GM21447 (cell line): Measurements from ENCODE around the gene ZGPAT.

ENCODE experiments used
- ATAC-seq: cut with Tn5 transposase; IDR thresholded peaks from one replicate; pipeline ENCODE4 v1.9.1; 2021; ENCODE audit not compliant: unreplicated experiment

ZGPAT gene

DNA sequence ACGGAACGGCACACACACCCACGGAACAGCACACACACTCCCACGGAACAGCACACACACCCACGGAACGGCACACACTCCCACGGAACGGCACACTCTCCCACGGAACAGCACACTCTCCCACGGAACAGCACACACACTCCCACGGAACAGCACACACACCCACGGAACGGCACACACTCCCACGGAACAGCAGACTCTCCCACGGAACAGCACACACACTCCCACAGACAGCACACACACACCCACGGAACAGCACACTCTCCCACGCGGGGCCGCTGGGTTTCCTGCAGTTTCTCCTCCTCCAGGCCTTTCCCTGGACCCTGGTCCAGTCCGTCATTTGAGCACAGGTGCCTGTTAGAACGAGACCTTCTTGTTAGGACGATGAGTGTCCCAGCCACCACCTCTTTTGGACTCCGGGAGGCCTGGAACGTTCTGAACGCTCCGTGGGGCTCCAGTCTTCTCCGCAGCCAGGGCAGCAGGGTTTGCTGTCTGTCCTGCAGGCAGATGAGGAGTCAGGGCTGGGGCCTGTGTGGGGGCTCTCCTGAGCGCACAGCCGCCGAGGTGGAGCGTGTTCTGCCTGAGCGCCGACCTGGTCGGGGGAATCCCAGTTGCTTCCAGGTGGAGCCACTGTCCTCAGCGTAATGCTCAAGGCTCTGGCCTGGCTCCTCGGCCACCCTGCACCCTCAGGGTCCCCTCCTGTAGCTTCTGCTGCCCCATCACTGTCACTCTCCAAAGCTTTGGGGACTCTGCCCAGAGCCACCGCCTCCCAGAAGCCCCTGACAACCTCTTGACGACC lies 29.0 kb upstream of the ZGPAT start:
- no peak for ATAC-seq

DNA sequence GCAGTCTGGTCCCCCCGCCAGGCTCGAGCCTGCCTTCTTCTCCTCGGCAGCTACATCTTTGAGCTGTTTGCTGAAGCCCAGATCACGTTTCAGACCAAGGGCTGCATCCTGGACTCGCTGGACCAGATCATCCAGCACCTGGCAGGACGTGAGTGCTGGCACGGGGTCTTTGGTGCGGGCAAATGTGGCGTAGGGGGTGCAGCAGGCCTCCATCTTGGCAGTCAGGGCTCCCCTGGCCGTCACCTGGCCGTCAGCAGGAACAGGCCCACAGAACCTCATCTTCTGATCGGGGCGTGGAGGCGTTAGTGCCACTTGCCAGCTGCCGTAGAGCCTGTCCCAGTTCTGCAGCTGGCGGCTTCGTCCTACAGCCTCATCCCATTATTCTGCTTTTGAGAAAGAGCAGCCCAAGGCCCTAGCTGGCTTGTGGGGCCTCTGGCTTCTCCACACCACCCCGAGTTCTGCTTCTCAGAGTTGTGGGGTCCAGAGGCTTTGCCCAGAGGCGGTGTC lies 28.0 kb upstream of the ZGPAT start:
- ATAC-seq, result no peak

DNA sequence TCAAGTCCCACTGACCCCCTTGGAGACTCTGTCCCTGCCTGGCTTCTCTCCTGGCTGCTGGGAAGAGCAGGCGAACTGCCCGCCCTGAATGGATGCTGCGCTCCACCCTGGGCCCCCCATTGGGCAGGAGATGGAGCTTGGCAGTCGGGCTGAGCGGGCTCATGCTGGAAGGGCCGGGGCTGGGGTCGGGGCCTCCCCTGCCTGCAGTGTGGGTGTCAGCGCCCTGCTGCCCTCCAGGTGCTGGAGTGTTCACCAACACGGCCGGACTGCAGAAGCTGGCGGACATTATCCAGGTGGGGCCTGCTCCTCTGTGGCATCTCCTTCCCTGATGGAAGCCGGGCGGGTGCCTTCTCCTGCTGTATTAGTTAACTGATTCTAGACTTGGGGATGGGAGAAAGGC lies 27.4 kb upstream of the ZGPAT start:
- ATAC-seq, result no peak

DNA sequence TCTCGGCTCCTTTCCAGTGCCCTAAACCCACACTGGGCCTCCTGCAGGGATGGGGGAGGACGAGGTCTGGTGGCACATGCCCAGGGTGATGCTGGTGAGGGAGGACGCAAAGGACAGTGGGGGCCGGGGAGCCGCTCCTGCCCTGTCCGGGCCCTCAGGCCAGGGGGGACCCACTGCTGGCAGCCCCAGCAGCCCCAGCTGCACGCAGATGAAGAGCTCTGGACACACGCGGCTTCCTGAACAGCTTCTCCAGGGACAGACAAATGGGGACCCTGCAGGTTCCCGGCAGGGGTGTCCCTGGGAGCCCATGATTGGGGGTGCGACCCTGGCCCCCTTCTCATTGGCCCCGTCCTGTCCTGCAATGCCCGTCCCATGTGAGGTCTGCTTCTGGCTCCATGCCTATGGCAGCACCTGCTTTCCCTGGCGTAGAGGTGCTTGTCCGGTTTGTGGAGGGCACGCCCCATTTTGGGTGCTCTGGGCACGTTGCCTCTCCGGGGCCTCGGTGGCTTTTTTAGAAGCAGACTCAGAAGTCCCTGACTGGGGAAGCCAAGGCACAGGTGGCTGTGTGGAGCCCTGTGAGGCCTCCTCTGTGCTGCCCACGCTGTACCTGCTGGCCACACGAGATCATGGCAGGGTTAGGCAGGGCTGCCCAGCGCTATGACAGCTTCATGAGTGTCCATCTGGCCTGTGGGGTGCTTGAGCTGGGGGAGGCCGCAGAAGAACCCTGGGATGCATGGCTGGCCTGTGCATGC lies 26.8 kb upstream of the ZGPAT start:
- ATAC-seq, result no peak

DNA sequence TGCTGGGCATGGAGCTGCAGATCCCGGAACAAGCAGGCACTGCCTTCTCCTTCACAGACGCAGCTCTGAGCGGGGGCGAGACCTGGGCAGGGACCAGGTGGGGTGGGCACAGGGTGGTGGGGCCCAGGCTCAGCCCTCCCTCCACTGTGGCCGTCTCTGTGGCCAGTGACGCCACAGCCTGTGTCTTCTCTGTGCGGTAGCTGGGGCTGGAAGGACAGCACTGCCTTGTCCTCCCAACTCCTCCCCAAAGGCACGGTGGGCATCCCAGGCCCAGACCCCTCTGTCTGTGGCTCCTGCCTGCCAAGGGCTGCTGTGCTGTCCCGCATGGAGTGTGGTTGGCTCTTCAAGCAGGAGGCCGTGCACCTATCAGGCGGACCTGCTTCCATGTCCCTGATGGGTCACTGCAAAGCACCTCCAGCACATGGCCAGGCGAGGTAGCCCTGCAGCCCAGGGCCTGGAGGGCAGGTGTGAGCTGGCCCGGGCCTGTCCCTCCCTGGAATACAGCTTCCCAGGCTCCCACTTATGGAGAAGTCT lies 26.2 kb upstream of the ZGPAT start:
- ATAC-seq, result no peak

DNA sequence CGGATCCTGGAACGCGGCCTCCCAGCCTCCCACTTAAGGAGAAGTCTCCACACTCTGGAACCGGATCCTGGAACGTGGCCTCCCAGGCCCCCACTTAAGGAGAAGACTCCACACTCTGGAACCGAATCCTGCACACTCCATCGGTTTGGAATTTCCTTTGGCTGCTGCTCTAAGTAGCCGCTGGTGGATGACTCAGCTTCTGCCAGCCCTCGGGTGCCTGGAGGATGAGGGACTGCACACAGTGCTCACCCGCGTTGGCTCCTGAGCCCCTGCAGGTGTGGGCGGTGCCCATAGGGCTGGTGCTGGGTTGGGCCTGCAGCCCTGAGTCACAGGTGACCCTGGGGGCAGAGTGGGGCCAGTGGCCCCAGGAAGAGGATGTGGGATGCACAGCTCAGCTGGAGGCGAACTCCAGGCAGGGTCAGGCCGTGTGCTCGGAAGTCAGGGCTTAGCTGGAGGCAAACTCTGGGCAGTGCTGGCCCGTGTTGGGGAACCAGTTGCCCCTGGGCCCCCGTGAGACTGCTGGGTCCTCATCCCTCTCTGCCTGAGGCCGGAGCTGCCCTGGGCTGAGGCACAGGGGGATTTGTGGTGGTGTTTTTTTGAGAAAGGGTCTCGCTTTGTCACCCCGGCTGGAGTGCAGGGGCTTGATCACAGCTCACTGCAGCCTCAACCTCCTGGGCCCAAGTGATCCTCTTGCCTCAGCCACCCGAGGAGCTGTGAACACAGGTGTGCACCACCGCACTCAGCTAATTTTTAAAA lies 25.3 kb upstream of the ZGPAT start:
- ATAC-seq, result no peak

DNA sequence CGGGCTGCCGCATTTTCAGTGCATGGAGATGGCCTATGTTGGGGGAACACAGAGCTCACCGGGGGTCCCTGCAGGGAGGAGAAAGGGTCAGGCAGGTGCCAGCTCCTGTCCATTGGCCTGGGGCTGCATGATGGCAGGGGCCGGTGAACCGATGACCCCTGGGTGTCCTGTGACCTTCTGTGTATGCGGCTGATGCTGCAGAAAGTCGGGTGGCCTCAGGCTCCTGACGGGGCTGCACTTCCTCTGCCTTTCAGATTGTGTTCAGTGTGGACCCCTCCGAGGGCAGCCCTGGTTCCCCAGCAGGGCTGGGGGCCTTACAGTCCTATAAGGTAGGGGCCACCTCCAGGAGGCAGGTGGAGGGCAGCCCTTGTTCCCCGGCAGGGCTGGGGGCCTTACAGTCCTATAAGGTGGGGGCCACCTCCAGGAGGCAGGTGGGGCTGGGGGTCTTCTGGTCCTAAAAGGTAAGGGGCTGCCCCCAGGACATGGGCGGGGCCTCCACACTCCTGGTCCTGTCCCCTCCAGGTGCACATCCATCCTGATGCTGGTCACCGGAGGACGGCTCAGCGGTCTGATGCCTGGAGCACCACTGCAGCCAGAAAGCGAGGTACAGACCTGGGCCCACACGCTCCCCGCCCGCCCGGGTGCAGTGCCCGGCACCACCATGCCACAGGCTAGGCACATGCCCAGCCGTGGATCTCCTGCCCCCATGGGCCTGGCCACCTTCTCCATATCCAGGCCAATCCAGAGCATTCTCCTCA lies 22.4 kb upstream of the ZGPAT start:
- no peak for ATAC-seq

DNA sequence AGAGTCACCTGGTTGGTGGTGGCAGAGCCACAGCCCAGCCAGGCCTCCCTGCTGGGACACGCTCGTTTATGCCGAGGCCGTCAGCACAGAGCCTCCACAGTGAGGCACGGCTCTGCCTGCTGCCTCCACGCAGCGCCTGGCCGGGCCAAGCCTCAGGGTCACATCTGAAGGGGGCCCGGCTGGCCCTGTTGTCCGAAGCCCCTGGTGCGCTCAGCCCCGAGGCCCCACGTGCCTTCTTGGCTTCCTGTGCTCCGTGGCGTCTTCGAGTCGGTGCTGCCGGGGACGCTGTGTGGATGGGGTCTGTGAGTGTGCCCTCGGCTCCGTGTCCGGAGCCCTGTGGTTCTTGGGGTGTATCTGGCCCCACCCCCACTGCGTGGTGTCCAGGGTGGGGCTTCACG lies 21.7 kb upstream of the ZGPAT start:
- ATAC-seq, result no peak

DNA sequence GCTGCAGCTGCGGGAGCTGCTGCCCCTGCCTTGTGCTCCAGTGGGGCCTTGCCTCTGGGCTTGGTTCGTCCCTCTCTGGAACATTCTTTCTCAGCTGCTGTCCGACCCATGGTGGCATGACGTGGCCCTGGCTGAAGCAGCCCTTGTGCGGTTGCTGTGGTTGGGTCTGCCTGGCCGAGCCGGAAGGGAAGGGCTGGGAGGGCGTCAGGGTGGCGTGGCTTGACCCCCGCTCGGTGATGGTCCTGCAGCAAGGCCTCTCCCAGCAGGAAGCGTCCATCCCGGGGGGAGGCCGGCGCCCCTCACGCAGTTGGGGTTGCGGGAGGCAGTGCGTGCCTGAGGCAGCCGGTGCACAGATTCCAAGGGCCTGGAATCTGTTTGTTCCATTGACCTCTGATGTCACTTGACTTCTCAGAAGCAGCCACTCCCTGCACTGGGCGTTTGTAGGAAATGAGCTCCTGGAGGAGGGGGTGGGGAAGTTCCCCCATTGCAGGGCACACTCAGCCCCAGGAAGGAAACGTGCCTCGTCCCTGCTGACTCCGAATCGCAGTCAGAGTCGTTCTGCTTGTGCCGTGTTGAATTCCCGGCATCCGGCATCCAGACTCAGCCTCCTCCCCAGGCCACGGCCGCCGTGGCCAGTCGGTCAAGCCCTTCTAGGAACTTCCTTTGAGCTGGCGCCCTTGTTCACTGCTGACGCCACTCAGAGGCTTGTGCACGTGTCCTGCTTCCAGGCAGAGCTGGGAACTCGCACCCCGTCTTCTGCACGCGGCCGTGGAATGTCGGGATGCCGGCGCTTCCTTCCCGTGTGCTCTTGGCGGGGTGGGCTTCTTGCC lies 21.1 kb upstream of the ZGPAT start:
- ATAC-seq, result no peak

DNA sequence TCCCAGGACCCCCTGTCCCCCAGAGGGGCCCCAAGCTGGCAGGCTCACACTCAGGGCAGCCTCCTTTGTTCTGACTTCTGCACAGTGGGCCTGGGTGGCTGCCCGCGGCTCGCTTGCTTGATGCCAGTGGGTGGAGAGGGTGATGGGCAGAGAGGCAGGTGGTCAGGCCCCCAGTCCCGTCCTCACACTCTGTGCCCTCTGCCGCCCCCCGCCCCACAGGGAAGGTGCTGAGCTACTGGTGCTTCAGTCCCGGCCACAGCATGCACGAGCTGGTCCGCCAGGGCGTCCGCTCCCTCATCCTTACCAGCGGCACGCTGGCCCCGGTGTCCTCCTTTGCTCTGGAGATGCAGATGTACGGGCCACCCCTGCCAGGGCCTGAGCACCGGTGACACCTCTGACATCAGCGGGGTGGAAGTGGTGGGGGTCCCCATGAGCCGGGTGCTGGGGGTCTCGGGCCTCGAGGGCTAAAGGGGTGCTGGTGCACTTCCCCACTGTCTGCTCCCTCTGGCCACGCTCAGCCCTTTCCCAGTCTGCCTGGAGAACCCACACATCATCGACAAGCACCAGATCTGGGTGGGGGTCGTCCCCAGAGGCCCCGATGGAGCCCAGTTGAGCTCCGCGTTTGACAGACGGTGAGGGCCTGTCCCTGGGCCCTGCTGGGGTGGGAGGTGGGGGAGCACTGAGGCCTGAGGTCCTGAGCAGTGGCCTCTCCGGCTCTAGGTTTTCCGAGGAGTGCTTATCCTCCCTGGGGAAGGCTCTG lies 20.2 kb upstream of the ZGPAT start:
- ATAC-seq, result no peak

DNA sequence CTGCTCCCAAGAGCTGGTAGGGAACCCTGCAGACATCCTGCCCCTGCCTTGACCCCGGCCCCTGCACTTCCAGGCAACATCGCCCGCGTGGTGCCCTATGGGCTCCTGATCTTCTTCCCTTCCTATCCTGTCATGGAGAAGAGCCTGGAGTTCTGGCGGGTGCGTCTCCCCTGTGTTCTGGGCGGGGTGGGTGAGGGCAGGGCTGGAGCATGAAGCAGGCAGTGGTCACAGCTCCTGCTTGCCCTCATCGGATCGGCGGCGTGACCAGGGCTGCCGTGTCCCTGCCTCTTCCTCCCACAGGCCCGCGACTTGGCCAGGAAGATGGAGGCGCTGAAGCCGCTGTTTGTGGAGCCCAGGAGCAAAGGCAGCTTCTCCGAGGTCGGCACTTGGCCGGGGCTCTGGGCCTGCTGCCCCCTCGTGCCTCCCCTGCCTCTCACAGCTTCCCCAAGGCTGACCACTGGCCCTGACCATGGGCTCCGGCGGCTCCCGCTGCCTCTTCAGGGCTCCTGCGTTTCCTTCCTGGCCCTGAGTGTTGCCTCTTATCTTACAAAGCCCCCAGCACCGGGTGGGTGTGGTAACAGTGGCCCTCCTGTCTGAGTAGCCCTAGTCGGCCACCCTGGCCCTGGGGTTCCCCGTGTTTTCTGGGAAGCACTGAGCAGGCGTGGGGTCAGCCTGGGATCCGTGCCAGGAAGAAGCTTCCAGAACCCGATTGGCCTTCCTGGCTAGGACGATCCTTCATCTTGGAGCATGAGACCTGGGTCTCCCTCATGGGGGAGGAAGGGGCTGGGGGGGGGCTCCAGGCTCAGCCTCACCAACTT lies 19.4 kb upstream of the ZGPAT start:
- ATAC-seq, result no peak

DNA sequence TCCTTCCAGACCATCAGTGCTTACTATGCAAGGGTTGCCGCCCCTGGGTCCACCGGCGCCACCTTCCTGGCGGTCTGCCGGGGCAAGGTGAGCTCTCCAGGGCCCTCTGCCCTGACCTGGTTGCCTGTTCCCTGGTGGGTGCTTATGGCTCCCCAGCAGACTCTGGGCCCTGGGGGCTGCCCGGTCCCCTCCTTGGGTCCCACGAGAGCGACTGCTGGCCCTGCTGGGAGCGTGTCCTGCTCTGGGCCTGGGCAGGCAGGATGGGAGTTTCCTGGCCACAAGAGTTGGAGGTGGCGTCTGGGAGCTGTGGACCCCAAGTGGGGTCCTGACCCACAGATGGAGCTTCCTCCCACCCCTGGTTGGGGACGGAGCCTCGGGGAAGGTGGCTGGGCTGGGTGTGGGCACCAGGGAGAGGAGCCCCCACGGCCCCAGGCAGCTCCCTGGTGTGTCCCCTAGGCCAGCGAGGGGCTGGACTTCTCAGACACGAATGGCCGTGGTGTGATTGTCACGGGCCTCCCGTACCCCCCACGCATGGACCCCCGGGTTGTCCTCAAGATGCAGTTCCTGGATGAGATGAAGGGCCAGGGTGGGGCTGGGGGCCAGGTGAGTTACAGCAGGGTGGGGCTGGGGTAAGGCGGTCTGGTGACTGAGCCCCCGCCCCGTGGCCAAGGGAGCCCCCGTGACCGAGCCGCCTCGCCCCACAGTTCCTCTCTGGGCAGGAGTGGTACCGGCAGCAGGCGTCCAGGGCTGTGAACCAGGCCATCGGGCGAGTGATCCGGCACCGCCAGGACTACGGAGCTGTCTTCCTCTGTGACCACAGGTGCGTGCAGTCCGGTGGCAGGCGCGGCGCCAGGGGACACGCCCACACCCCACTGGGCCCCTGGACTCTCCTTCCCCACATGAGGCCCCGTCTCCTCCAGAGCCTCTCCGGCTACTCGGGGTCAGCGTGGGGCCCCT lies 18.5 kb upstream of the ZGPAT start:
- ATAC-seq, result no peak

DNA sequence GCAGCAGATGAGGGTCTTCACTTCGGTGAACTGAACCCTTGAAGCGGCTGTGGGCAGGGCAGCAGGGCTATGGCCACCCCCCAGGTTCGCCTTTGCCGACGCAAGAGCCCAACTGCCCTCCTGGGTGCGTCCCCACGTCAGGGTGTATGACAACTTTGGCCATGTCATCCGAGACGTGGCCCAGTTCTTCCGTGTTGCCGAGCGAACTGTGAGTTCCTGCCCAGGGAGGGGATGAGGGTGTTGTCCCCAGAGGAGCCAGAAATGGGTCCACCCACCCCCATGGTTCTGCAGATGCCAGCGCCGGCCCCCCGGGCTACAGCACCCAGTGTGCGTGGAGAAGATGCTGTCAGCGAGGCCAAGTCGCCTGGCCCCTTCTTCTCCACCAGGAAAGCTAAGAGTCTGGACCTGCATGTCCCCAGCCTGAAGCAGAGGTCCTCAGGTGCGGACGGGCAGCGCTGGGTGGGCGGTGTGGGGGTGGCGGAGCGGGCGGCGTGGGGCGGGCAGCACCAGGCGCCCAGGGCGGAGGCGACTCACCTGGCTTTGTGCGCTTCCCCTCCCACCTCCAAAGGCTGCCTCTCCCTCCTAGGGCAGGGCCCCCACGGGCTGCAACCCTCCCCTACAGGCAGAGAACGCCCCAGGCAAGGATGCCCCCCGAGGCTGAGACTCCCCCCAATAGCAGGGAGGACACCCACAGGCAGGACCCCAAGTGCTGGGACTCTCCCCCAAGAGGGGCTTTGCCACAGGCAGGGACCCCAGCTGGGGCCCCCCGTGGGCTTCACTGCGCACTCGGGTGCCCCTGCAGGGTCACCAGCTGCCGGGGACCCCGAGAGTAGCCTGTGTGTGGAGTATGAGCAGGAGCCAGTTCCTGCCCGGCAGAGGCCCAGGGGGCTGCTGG lies 17.6 kb upstream of the ZGPAT start:
- ATAC-seq, result no peak

DNA sequence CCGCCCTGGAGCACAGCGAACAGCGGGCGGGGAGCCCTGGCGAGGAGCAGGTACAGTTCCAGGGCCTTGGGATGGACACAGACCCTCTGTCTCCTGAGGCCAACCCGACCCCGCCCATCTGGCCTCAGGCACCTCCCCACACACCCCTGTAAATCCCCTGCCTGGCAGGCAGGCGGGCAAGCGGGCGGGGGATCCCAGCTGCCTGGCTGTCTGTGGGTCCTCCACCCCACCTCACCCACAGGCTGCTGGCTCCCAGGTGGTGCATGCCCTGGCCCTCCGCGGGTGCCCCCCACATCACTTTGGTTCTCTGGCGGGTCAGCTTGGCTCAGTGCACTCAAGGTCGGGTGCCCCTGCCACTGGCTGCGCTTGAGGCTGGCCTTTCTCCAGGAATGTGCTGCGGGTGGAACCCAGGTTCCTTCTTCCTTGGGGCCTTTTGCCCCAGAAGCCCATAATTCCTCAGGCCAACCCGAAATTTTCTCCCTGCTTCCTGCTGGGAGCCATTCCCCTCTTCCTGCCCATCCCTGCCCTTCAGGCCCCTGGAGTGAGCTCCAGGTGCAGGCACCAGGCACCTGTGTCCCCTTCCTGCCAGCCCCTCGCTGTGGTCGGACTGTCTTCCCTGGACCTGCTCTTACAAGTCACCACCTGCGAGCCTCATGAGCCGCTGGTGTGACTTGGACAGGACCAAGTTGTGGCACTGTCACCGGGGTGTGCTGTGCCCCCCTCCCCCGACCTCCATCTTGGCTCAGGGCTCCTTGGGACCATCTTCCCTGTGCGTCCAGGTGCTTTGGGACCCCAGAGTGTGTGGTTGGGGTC lies 16.7 kb upstream of the ZGPAT start:
- no peak for ATAC-seq

DNA sequence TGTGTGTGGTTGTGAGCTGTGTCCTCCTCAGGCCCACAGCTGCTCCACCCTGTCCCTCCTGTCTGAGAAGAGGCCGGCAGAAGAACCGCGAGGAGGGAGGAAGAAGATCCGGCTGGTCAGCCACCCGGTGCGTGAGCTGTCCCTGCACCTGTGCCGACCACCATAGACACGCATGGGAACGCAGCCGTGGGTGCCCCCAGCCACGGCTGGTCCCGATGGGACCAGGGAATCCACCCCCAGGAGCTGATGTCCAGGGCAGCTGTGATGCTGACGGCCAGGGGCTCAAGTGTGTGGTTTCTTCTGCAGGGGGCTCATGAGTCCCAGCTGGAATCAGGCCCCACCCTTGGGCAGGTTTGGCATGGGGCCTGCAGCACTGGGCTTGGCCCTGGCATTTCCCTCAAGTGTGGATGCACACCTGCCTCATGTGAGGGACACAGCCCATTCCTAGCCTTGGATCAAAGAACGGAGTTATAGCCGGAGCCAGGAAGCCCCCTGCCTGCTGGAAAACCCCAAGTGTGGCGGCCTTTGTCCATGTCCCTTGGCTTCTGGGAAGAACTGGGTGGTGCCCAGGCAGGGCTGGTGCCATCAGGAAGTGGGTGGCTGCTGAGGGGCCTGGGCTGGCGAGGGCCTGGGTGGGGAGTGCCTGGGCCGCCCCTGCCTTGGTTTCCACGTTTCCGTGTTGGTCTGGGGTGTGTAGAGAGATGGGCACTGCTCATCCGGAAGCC lies 16.0 kb upstream of the ZGPAT start:
- no peak for ATAC-seq
